Gastroesophageal sphincter (tissue), 4 donors: ENCODE measurements around the gene SV2C. TPM values are rescaled to one million over a fixed set of nuclear protein-coding genes. Genes with fewer than 3 reads are reported as not detected.

Source experiments
- ATAC-seq: fragments of 150-250 bp; one replicate; pipeline ENCODE4 v1.9.1; 2016; ENCODE audit warnings: mild to moderate bottlenecking, moderate library complexity
- H3K27ac ChIP-seq, 4 donors: fragments of 200-600 bp; sonication (generic) in 3 of 4; 1 replicate in 3 of 4; 2 replicates in 1 of 4; pipeline ENCODE4 v1.5.1; 2016 to 2019
- H3K27me3 ChIP-seq: fragments of 200-600 bp; sonication (generic); one replicate; pipeline ENCODE4 v1.5.1; 2019
- H3K36me3 ChIP-seq, 2 donors: fragments of 200-600 bp; sonication (generic); one replicate each; pipeline ENCODE4 v1.5.1; 2019; ENCODE audit warnings: control low read depth in 1 of 2
- H3K4me1 ChIP-seq, 3 donors: fragments of 200-600 bp; sonication (generic); 1 replicate in 2 of 3; 2 replicates in 1 of 3; pipeline ENCODE4 v1.5.1; 2016 to 2019; ENCODE audit warnings: control low read depth in 2 of 3
- H3K4me3 ChIP-seq, 2 donors: fragments of 200-600 bp; sonication (generic); one replicate each; pipeline ENCODE4 v1.5.1; 2019; ENCODE audit warnings: mild to moderate bottlenecking in 1 of 2, moderate library complexity in 1 of 2
- H3K9me3 ChIP-seq, 3 donors: fragments of 200-600 bp; sonication (generic); one replicate each; pipeline ENCODE4 v1.5.1; 2017 to 2019; ENCODE audit warnings: control low read depth in 2 of 3
- CTCF ChIP-seq, 4 experiments: fragments of 200-600 bp in 2 of 4; fragments of 450-650 bp in 2 of 4; sonication (generic) in 1 of 4; IDR thresholded peaks; one replicate each; pipeline ENCODE4 v1.5.1; 2017 to 2019; ENCODE audit warnings: antibody characterized with exemption in 4 of 4, mild to moderate bottlenecking in 2 of 4, moderate library complexity in 2 of 4
- EP300 ChIP-seq: sonication (generic); formaldehyde crosslinking; IDR thresholded peaks from one replicate; pipeline ENCODE4 v1.6.1; 2017; ENCODE audit warnings: antibody characterized with exemption, mild to moderate bottlenecking
- POLR2A ChIP-seq, 2 donors: fragments of 450-650 bp; IDR thresholded peaks; one replicate each; pipeline ENCODE4 v1.6.1; 2017; ENCODE audit warnings: antibody characterized with exemption in 2 of 2, mild to moderate bottlenecking in 2 of 2, moderate library complexity in 1 of 2
- POLR2AphosphoS5 ChIP-seq: sonication (generic); formaldehyde crosslinking; IDR thresholded peaks from one replicate; pipeline ENCODE4 v1.6.1; 2017; ENCODE audit warnings: antibody characterized with exemption
- WGBS, 2 donors: methylation state at CpG; one replicate each; pipeline ENCODE4 v1.1.5; 2018; ENCODE audit warnings: low coverage in 1 of 2; 5-methylcytosine and 5-hydroxymethylcytosine counted together
- total RNA-seq, 4 donors: library from RNA; depleted of rRNA; stranded (reverse); fragments of >200 nt; gene quantifications; one replicate each; pipeline ENCODE4 v1.1.0, GENCODE V29; 2016

The SV2C gene
- total RNA-seq, 4 donors from 2014 or later = 0.16 to 0.67 (median 0.39) TPM

GRCh38 chr5:76245590-76245989 is 162.4 kb downstream of the SV2C start:
- Histone ChIP-seq H3K27ac (no peak overlapping the region), H3K36me3 (no peaks in the 10 kb centered on the region), H3K27me3 (no peaks in the 10 kb centered on the region), H3K4me1 (no peaks in the 10 kb centered on the region), H3K9me3 (no peaks in the 10 kb centered on the region), H3K4me3 (no peak overlapping the region)
- TF ChIP-seq POLR2A (IDR thresholded peaks at IDR 0.05) (no peak), POLR2AphosphoS5 (no peak), CTCF (IDR thresholded peaks at IDR 0.05) (no peak), EP300 (no peak)
- no peak for ATAC-seq
- 36 to 88% methylated on average over 3 of the region's 3 CpGs for WGBS, 2 donors

- ATAC-seq = no peak
- H3K36me3 ChIP-seq = no peaks in the 10 kb centered on the region
- H3K9me3 ChIP-seq = no peaks in the 10 kb centered on the region
- no peaks in the 10 kb centered on the region for H3K27me3 ChIP-seq
- H3K4me1 ChIP-seq = no peaks in the 10 kb centered on the region
- H3K4me3 ChIP-seq = no peak overlapping the region
- WGBS, 2 donors = 84 to 85% methylated on average over 7 of the region's 7 CpGs
- TF ChIP-seq EP300 (no peak), POLR2A (IDR thresholded peaks at IDR 0.05) (no peak), POLR2AphosphoS5 (no peak), CTCF (IDR thresholded peaks at IDR 0.05) (no peak)
- H3K27ac ChIP-seq = no peak overlapping the region
These were observed 166.4 kb downstream of the SV2C start for GRCh38 chr5:76249621-76250020.

- H3K27me3 ChIP-seq = no peaks in the 10 kb centered on the region
- no peak overlapping the region for H3K27ac ChIP-seq
- no peak for ATAC-seq
- H3K36me3 ChIP-seq = no peaks in the 10 kb centered on the region
- H3K4me3 ChIP-seq = no peak overlapping the region
- H3K9me3 ChIP-seq = no peaks in the 10 kb centered on the region
- TF ChIP-seq EP300 (no peak), CTCF (IDR thresholded peaks at IDR 0.05) (no peak), POLR2A (IDR thresholded peaks at IDR 0.05) (no peak), POLR2AphosphoS5 (no peak)
- 59 to 74% methylated on average over 5 of the region's 5 CpGs for WGBS, 2 donors
- H3K4me1 ChIP-seq = no peaks in the 10 kb centered on the region
These were observed 167.3 kb downstream of the SV2C start for GRCh38 chr5:76250463-76250862.

- WGBS, 2 donors = 100% methylated on average over 1 to 2 of the region's 2 CpGs
- no peak for ATAC-seq
- Histone ChIP-seq H3K27me3 (no peaks in the 10 kb centered on the region), H3K36me3 (no peaks in the 10 kb centered on the region), H3K4me1 (peaks cover 0 to 7% (median 0%) of the 10 kb centered on the region in 3 donors), H3K4me3 (no peak overlapping the region), H3K9me3 (no peaks in the 10 kb centered on the region), H3K27ac (no peak overlapping the region)
- TF ChIP-seq EP300 (no peak), POLR2AphosphoS5 (no peak)
These were observed 168.5 kb downstream of the SV2C start for GRCh38 chr5:76251656-76252055.

- Histone ChIP-seq H3K36me3 (no peaks in the 10 kb centered on the region), H3K4me1 (peaks cover 0 to 7% (median 0%) of the 10 kb centered on the region in 3 donors), H3K27ac (no peak overlapping the region), H3K4me3 (no peak overlapping the region), H3K9me3 (no peaks in the 10 kb centered on the region), H3K27me3 (no peaks in the 10 kb centered on the region)
- 55 to 79% methylated on average over 2 of the region's 2 CpGs for WGBS, 2 donors
- TF ChIP-seq CTCF (IDR thresholded peaks at IDR 0.05) (no peak), POLR2A (IDR thresholded peaks at IDR 0.05) (no peak), EP300 (no peak), POLR2AphosphoS5 (no peak)
- no peak for ATAC-seq
These were observed 169.3 kb downstream of the SV2C start for GRCh38 chr5:76252437-76252836.
